Activated CD8-positive, alpha-beta T cell treated with anti-CD3 and anti-CD28 coated beads, Interleukin-2, amount 10 ng/mL, durations not matched to agents 7 days and 5 days (primary cell): ENCODE results near the gene FITM1. TPM values are rescaled to one million over a fixed set of nuclear protein-coding genes. Genes with fewer than 3 reads are reported as not detected.

ENCODE experiments used
- ATAC-seq: fragments of 150-1000 bp; cut with Tn5 transposase; one replicate; pipeline ENCODE4 v1.10.0; 2021; ENCODE audit warnings: moderate library complexity
- CTCF ChIA-PET: fragments of 350-600 bp; sonication (Branson Sonifier 250); formaldehyde crosslinking; loops from one replicate; lab custom pipeline; 2021; ENCODE audit warnings: antibody characterized with exemption; lab: Charles Lee
- POLR2A ChIA-PET: fragments of 350-600 bp; sonication (Branson Sonifier 250); formaldehyde crosslinking; loops from one replicate; lab custom pipeline; 2021; ENCODE audit warnings: antibody characterized with exemption; lab: Charles Lee
- DNase-seq: peaks from one replicate; pipeline ENCODE4 v3.0.0-alpha.2; 2020
- H3K27ac Mint-ChIP-seq: one replicate; pipeline ENCODE4 v1.8.0; 2021; ENCODE audit warnings: mild to moderate bottlenecking, mixed read lengths
- H3K27me3 Mint-ChIP-seq: one replicate; pipeline ENCODE4 v1.8.0; 2021; ENCODE audit warnings: low read depth, mixed read lengths
- H3K36me3 Mint-ChIP-seq: one replicate; pipeline ENCODE4 v1.8.0; 2021; ENCODE audit warnings: low read depth, mixed read lengths
- H3K4me1 Mint-ChIP-seq: one replicate; pipeline ENCODE4 v1.8.0; 2021; ENCODE audit warnings: low read depth, mixed read lengths
- H3K4me3 Mint-ChIP-seq: one replicate; pipeline ENCODE4 v1.8.0; 2021; ENCODE audit warnings: mild to moderate bottlenecking, mixed read lengths
- H3K9me3 Mint-ChIP-seq: one replicate; pipeline ENCODE4 v1.8.0; 2022; ENCODE audit warnings: mixed read lengths; ENCODE audit not compliant: insufficient read depth
- total RNA-seq, 2 experiments: library from RNA; stranded (reverse); gene quantifications; one replicate each; pipeline ENCODE4 v1.2.3, GENCODE V29; 2021

FITM1 gene
- total RNA-seq, 2 experiments from 2014 or later, result 1.4 to 2.1 TPM

- POLR2A ChIA-PET, result interaction anchor here (1.5 to 2.0 kb wide), 3 partner anchors 11 to 40 kb away, joined by 5 read pairs; partner anchors contain the start of gene IRF9
- DNase-seq (no peak), ATAC-seq (no peak)
- Mint-ChIP-seq H3K27ac (no peak overlapping the region), H3K9me3 (no peaks in the 10 kb centered on the region), H3K36me3 (peaks cover 57% of the 10 kb centered on the region), H3K4me3 (no peak overlapping the region), H3K4me1 (peaks cover 18% of the 10 kb centered on the region), H3K27me3 (no peaks in the 10 kb centered on the region)
- CTCF ChIA-PET, result interaction anchor here (1.6 kb wide), 1 partner anchor 13 kb away, joined by 4 read pairs; no protein-coding TSS in a partner anchor
These were observed 9.2 kb upstream of the FITM1 start for GRCh38 chr14:24121210-24121609.

- peaks cover 8% of the 10 kb centered on the region for H3K4me1 Mint-ChIP-seq
- H3K4me3 Mint-ChIP-seq, result no peak overlapping the region
- no peak for DNase-seq
- ChIA-PET POLR2A (interaction anchor here (1.9 to 4.1 kb wide), 3 partner anchors 10 to 39 kb away, joined by 5 to 17 read pairs (median 5); partner anchors contain the start of genes IRF9 and PSME1), CTCF (interaction anchor here (0.7 to 1.5 kb wide), 3 partner anchors 9 to 19 kb away, joined by 3 to 4 read pairs (median 3); partner anchors contain the start of gene EMC9)
- H3K9me3 Mint-ChIP-seq, result no peaks in the 10 kb centered on the region
- H3K27ac Mint-ChIP-seq, result no peak overlapping the region
- H3K36me3 Mint-ChIP-seq, result peaks cover 46% of the 10 kb centered on the region
- H3K27me3 Mint-ChIP-seq, result no peaks in the 10 kb centered on the region
- peak; percentile 27 for ATAC-seq
These were observed 8.0 kb upstream of the FITM1 start for GRCh38 chr14:24122416-24122815.

- POLR2A ChIA-PET, result interaction anchor here (4.1 kb wide), 1 partner anchor 13 kb away, joined by 17 read pairs; the partner anchor contains the start of gene PSME1
- CTCF ChIA-PET, result interaction anchor here (0.6 to 2.2 kb wide), 3 partner anchors 8 to 91 kb away, joined by 3 to 6 read pairs (median 3); partner anchors contain the start of genes DCAF11, EMC9 and NRL
- Mint-ChIP-seq H3K27me3 (no peaks in the 10 kb centered on the region), H3K9me3 (no peaks in the 10 kb centered on the region), H3K27ac (no peak overlapping the region), H3K4me3 (no peak overlapping the region), H3K36me3 (peaks cover 42% of the 10 kb centered on the region), H3K4me1 (peaks cover 5% of the 10 kb centered on the region)
- ATAC-seq (no peak), DNase-seq (no peak)
These were observed 7.6 kb upstream of the FITM1 start for GRCh38 chr14:24122898-24123297.

- POLR2A ChIA-PET, result interaction anchor here (1.7 to 4.8 kb wide), 3 partner anchors 9 to 23 kb away, joined by 6 to 26 read pairs (median 17); partner anchors contain the start of genes DCAF11, NRL, PSME1 and PSME2
- H3K9me3 Mint-ChIP-seq, result no peaks in the 10 kb centered on the region
- CTCF ChIA-PET, result interaction anchor here (0.6 to 2.2 kb wide), 3 partner anchors 9 to 90 kb away, joined by 3 to 6 read pairs (median 3); partner anchors contain the start of genes DCAF11, EMC9 and NRL
- no peak overlapping the region for H3K4me3 Mint-ChIP-seq
- peaks cover 5% of the 10 kb centered on the region for H3K4me1 Mint-ChIP-seq
- ATAC-seq (no peak), DNase-seq (no peak)
- H3K27me3 Mint-ChIP-seq, result no peaks in the 10 kb centered on the region
- peaks cover 33% of the 10 kb centered on the region for H3K36me3 Mint-ChIP-seq
- H3K27ac Mint-ChIP-seq, result peak overlapping the region; percentile 3
These were observed 6.7 kb upstream of the FITM1 start for GRCh38 chr14:24123424-24124417.

GRCh38 chr14:24126939-24127338, 3.5 kb upstream of the FITM1 start:
- Mint-ChIP-seq H3K4me3 (no peak overlapping the region), H3K27me3 (no peaks in the 10 kb centered on the region), H3K9me3 (no peaks in the 10 kb centered on the region), H3K27ac (no peak overlapping the region), H3K36me3 (peaks cover 12% of the 10 kb centered on the region), H3K4me1 (peaks cover 12% of the 10 kb centered on the region)
- DNase-seq (no peak), ATAC-seq (no peak)
- ChIA-PET CTCF (interaction anchor here (0.9 to 3.2 kb wide), 6 partner anchors 9 to 87 kb away, joined by 3 to 8 read pairs (median 6); partner anchors contain the start of genes DCAF11, IRF9, NRL and PSME1), POLR2A (interaction anchor here (1.4 to 4.8 kb wide), 4 partner anchors 9 to 34 kb away, joined by 3 to 26 read pairs (median 6); partner anchors contain the start of genes DCAF11, IRF9, NRL and PSME1)

GRCh38 chr14:24127673-24128072, 2.8 kb upstream of the FITM1 start:
- DNase-seq (no peak), ATAC-seq (no peak)
- H3K27ac Mint-ChIP-seq, result no peak overlapping the region
- no peak overlapping the region for H3K4me3 Mint-ChIP-seq
- peaks cover 9% of the 10 kb centered on the region for H3K36me3 Mint-ChIP-seq
- no peaks in the 10 kb centered on the region for H3K27me3 Mint-ChIP-seq
- POLR2A ChIA-PET, result interaction anchor here (1.6 to 4.8 kb wide), 2 partner anchors 13 to 19 kb away, joined by 5 to 26 read pairs; partner anchors contain the start of genes DCAF11, NRL and PSME2
- CTCF ChIA-PET, result interaction anchor here (0.9 to 3.2 kb wide), 5 partner anchors 9 to 86 kb away, joined by 3 to 8 read pairs (median 5); partner anchors contain the start of genes DCAF11, IRF9, NRL and PSME1
- H3K4me1 Mint-ChIP-seq, result peaks cover 19% of the 10 kb centered on the region
- H3K9me3 Mint-ChIP-seq, result no peaks in the 10 kb centered on the region

GRCh38 chr14:24129410-24129998, 955 bp upstream of the FITM1 start:
- no peak overlapping the region for H3K4me3 Mint-ChIP-seq
- H3K9me3 Mint-ChIP-seq, result no peaks in the 10 kb centered on the region
- DNase-seq (no peak), ATAC-seq (no peak)
- peaks cover 2% of the 10 kb centered on the region for H3K36me3 Mint-ChIP-seq
- ChIA-PET CTCF (interaction anchor here (0.8 to 2.0 kb wide), 3 partner anchors 12 to 179 kb away, joined by 3 to 5 read pairs (median 4); partner anchors contain the start of genes DCAF11, EMC9 and NRL), POLR2A (no interaction called here)
- no peak overlapping the region for H3K27ac Mint-ChIP-seq
- H3K4me1 Mint-ChIP-seq, result peaks cover 24% of the 10 kb centered on the region
- H3K27me3 Mint-ChIP-seq, result no peaks in the 10 kb centered on the region

GRCh38 chr14:24130717-24131548, 474 bp downstream of the FITM1 start:
- H3K4me3 Mint-ChIP-seq, result no peak overlapping the region
- H3K36me3 Mint-ChIP-seq, result peaks cover 2% of the 10 kb centered on the region
- peak overlapping the region; percentile 67 for H3K27ac Mint-ChIP-seq
- no peaks in the 10 kb centered on the region for H3K9me3 Mint-ChIP-seq
- POLR2A ChIA-PET, result interaction anchor here (0.6 to 8.7 kb wide), 4 partner anchors 14 to 1250 kb away, joined by 4 to 119 read pairs (median 12); partner anchors contain the start of genes DCAF11, IRF9, NRL and RNF31
- DNase-seq (no peak), ATAC-seq (no peak)
- H3K4me1 Mint-ChIP-seq, result peaks cover 31% of the 10 kb centered on the region
- CTCF ChIA-PET, result interaction anchor here (1.1 to 2.0 kb wide), 3 partner anchors 10 to 22 kb away, joined by 4 to 6 read pairs (median 5); partner anchors contain the start of genes DCAF11, EMC9 and NRL
- no peaks in the 10 kb centered on the region for H3K27me3 Mint-ChIP-seq

- DNase-seq, result no peak
- Mint-ChIP-seq H3K36me3 (peaks cover 4% of the 10 kb centered on the region), H3K4me3 (no peak overlapping the region), H3K9me3 (no peaks in the 10 kb centered on the region), H3K27me3 (no peaks in the 10 kb centered on the region), H3K27ac (peak overlapping the region; percentile 83), H3K4me1 (peaks cover 31% of the 10 kb centered on the region)
- POLR2A ChIA-PET, result interaction anchor here (1.6 to 8.7 kb wide), 3 partner anchors 15 to 29 kb away, joined by 6 to 119 read pairs (median 17); partner anchors contain the start of genes DCAF11, IRF9, NRL and RNF31
- CTCF ChIA-PET, result interaction anchor here (1.1 to 2.3 kb wide), 4 partner anchors 10 to 74 kb away, joined by 3 to 9 read pairs (median 5); partner anchors contain the start of gene EMC9
- no peak for ATAC-seq
These were observed 1.1 kb downstream of the FITM1 start for GRCh38 chr14:24131549-24131966.
